Measurements from ENCODE around the gene TCF15. TPM values are rescaled to one million over a fixed set of nuclear protein-coding genes. Genes with fewer than 3 reads are reported as not detected.

TCF15 gene
- total RNA-seq, 1 donor = not detected

GRCh38 chr20:626579-626978, 16.5 kb upstream of the TCF15 start:
- Histone ChIP-seq H3K9me3 (ENCODE audit: low read depth, low read length) (no peaks in the 10 kb centered on the region), H3K4me3 (ENCODE audit: low read length) (no peak overlapping the region), H3K4me1 (ENCODE audit: insufficient read depth, low read length) (no peaks in the 10 kb centered on the region), H3K27me3 (ENCODE audit: insufficient read depth, low read length) (no peaks in the 10 kb centered on the region)

- no peaks in the 10 kb centered on the region for H3K27me3 ChIP-seq (ENCODE audit: insufficient read depth, low read length)
- H3K4me3 ChIP-seq (ENCODE audit: low read length) = no peak overlapping the region
- no peaks in the 10 kb centered on the region for H3K4me1 ChIP-seq (ENCODE audit: insufficient read depth, low read length)
- no peaks in the 10 kb centered on the region for H3K9me3 ChIP-seq (ENCODE audit: low read depth, low read length)
Measured at GRCh38 chr20:625360-625932, 15.3 kb upstream of the TCF15 start.

GRCh38 chr20:623704-624103, 13.6 kb upstream of the TCF15 start:
- Histone ChIP-seq H3K4me1 (ENCODE audit: insufficient read depth, low read length) (no peaks in the 10 kb centered on the region), H3K9me3 (ENCODE audit: low read depth, low read length) (no peaks in the 10 kb centered on the region)

GRCh38 chr20:623021-623420, 12.9 kb upstream of the TCF15 start:
- no peaks in the 10 kb centered on the region for H3K4me1 ChIP-seq (ENCODE audit: insufficient read depth, low read length)
- no peak overlapping the region for H3K4me3 ChIP-seq (ENCODE audit: low read length)
- H3K27me3 ChIP-seq (ENCODE audit: insufficient read depth, low read length) = no peaks in the 10 kb centered on the region
- H3K9me3 ChIP-seq (ENCODE audit: low read depth, low read length) = no peaks in the 10 kb centered on the region

More at GRCh38 chr20:623704-624103, 13.6 kb upstream of the TCF15 start:
- Histone ChIP-seq H3K27me3 (ENCODE audit: insufficient read depth, low read length) (no peaks in the 10 kb centered on the region), H3K4me3 (ENCODE audit: low read length) (no peak overlapping the region)

GRCh38 chr20:622161-622560, 12.1 kb upstream of the TCF15 start:
- H3K27me3 ChIP-seq (ENCODE audit: insufficient read depth, low read length) = no peaks in the 10 kb centered on the region
- no peaks in the 10 kb centered on the region for H3K4me1 ChIP-seq (ENCODE audit: insufficient read depth, low read length)
- H3K9me3 ChIP-seq (ENCODE audit: low read depth, low read length) = no peaks in the 10 kb centered on the region
- H3K4me3 ChIP-seq (ENCODE audit: low read length) = no peak overlapping the region

GRCh38 chr20:621125-621756, 11.1 kb upstream of the TCF15 start:
- H3K27me3 ChIP-seq (ENCODE audit: insufficient read depth, low read length) = no peaks in the 10 kb centered on the region
- H3K9me3 ChIP-seq (ENCODE audit: low read depth, low read length) = no peaks in the 10 kb centered on the region
- H3K4me3 ChIP-seq (ENCODE audit: low read length) = no peak overlapping the region
- no peaks in the 10 kb centered on the region for H3K4me1 ChIP-seq (ENCODE audit: insufficient read depth, low read length)

- Histone ChIP-seq H3K27me3 (ENCODE audit: insufficient read depth, low read length) (no peaks in the 10 kb centered on the region), H3K4me3 (ENCODE audit: low read length) (no peak overlapping the region), H3K9me3 (ENCODE audit: low read depth, low read length) (no peaks in the 10 kb centered on the region), H3K4me1 (ENCODE audit: insufficient read depth, low read length) (no peaks in the 10 kb centered on the region)
Measured at GRCh38 chr20:620246-620645, 10.1 kb upstream of the TCF15 start.

GRCh38 chr20:618980-619379, 8.9 kb upstream of the TCF15 start:
- Histone ChIP-seq H3K4me3 (ENCODE audit: low read length) (no peak overlapping the region), H3K9me3 (ENCODE audit: low read depth, low read length) (no peaks in the 10 kb centered on the region), H3K27me3 (ENCODE audit: insufficient read depth, low read length) (no peaks in the 10 kb centered on the region), H3K4me1 (ENCODE audit: insufficient read depth, low read length) (no peaks in the 10 kb centered on the region)

GRCh38 chr20:617934-618690, 8.0 kb upstream of the TCF15 start:
- no peak overlapping the region for H3K4me3 ChIP-seq (ENCODE audit: low read length)
- no peaks in the 10 kb centered on the region for H3K9me3 ChIP-seq (ENCODE audit: low read depth, low read length)
- no peaks in the 10 kb centered on the region for H3K27me3 ChIP-seq (ENCODE audit: insufficient read depth, low read length)
- H3K4me1 ChIP-seq (ENCODE audit: insufficient read depth, low read length) = no peaks in the 10 kb centered on the region

- Histone ChIP-seq H3K27me3 (ENCODE audit: insufficient read depth, low read length) (peaks cover 24% of the 10 kb centered on the region), H3K4me3 (ENCODE audit: low read length) (no peak overlapping the region), H3K9me3 (ENCODE audit: low read depth, low read length) (no peaks in the 10 kb centered on the region), H3K4me1 (ENCODE audit: insufficient read depth, low read length) (peaks cover under 1% of the 10 kb centered on the region)
Measured at GRCh38 chr20:615514-615913, 5.4 kb upstream of the TCF15 start.

GRCh38 chr20:611843-612185, 1.7 kb upstream of the TCF15 start:
- no peaks in the 10 kb centered on the region for H3K9me3 ChIP-seq (ENCODE audit: low read depth, low read length)
- peaks cover 45% of the 10 kb centered on the region for H3K27me3 ChIP-seq (ENCODE audit: insufficient read depth, low read length)
- peaks cover 4% of the 10 kb centered on the region for H3K4me1 ChIP-seq (ENCODE audit: insufficient read depth, low read length)
- no peak overlapping the region for H3K4me3 ChIP-seq (ENCODE audit: low read length)

- H3K27me3 ChIP-seq (ENCODE audit: insufficient read depth, low read length) = peaks cover 45% of the 10 kb centered on the region
- H3K9me3 ChIP-seq (ENCODE audit: low read depth, low read length) = no peaks in the 10 kb centered on the region
- H3K4me3 ChIP-seq (ENCODE audit: low read length) = no peak overlapping the region
- peaks cover 4% of the 10 kb centered on the region for H3K4me1 ChIP-seq (ENCODE audit: insufficient read depth, low read length)
Measured at GRCh38 chr20:611047-611842, 1.1 kb upstream of the TCF15 start.

- Histone ChIP-seq H3K27me3 (ENCODE audit: insufficient read depth, low read length) (peaks cover 45% of the 10 kb centered on the region), H3K9me3 (ENCODE audit: low read depth, low read length) (no peaks in the 10 kb centered on the region)
Measured at GRCh38 chr20:609371-609964, 641 bp downstream of the TCF15 start.

GRCh38 chr20:608970-609369, 1.1 kb downstream of the TCF15 start:
- Histone ChIP-seq H3K4me1 (ENCODE audit: insufficient read depth, low read length) (peaks cover 4% of the 10 kb centered on the region), H3K4me3 (ENCODE audit: low read length) (no peak overlapping the region), H3K27me3 (ENCODE audit: insufficient read depth, low read length) (peaks cover 45% of the 10 kb centered on the region), H3K9me3 (ENCODE audit: low read depth, low read length) (no peaks in the 10 kb centered on the region)

More at GRCh38 chr20:609371-609964, 641 bp downstream of the TCF15 start:
- peaks cover 4% of the 10 kb centered on the region for H3K4me1 ChIP-seq (ENCODE audit: insufficient read depth, low read length)
- no peak overlapping the region for H3K4me3 ChIP-seq (ENCODE audit: low read length)

- peaks cover 4% of the 10 kb centered on the region for H3K4me1 ChIP-seq (ENCODE audit: insufficient read depth, low read length)
- H3K9me3 ChIP-seq (ENCODE audit: low read depth, low read length) = no peaks in the 10 kb centered on the region
- peaks cover 41% of the 10 kb centered on the region for H3K27me3 ChIP-seq (ENCODE audit: insufficient read depth, low read length)
- no peak overlapping the region for H3K4me3 ChIP-seq (ENCODE audit: low read length)
Measured at GRCh38 chr20:607476-607875, 2.6 kb downstream of the TCF15 start.

All from mononuclear cell (primary cell).